GM12878 (cell line): Measurements from ENCODE around the gene SHC3. TPM values are rescaled to one million over a fixed set of nuclear protein-coding genes. Genes with fewer than 3 reads are reported as not detected.

ENCODE experiments used
- ATAC-seq: fragments of 200-7000 bp; cut with Tn5 transposase; 3 replicates; pipeline ENCODE4 v1.9.1; 2020; ENCODE audit warnings: mild to moderate bottlenecking, moderate library complexity
- BruUV-seq: library from RNA; stranded (reverse); fragments of 400-500 nt; replicated peaks from 2 replicates; lab custom pipeline; 2021; lab: Mats Ljungman, UMichigan
- CTCF ChIA-PET: fragments of 300-600 bp; sonication (Branson Sonifier 250); formaldehyde crosslinking; extraction: SDS; loops from one replicate; lab custom pipeline; 2021; ENCODE audit warnings: inconsistent platforms; lab: Yijun Ruan, JAX
- POLR2A ChIA-PET: fragments of 350-600 bp; formaldehyde crosslinking; extraction: SDS; loops from one replicate; lab custom pipeline; 2021; ENCODE audit warnings: inconsistent platforms; lab: Charles Lee
- RAD21 ChIA-PET: fragments of 300-600 bp; sonication (Branson Sonifier 250); formaldehyde crosslinking; loops from one replicate; lab custom pipeline; 2023; ENCODE audit warnings: antibody characterized with exemption; ENCODE audit not compliant: unreplicated experiment; lab: Charles Lee
- SMC1A ChIA-PET: fragments of 300-600 bp; sonication (Branson Sonifier 250); formaldehyde crosslinking; loops from one replicate; lab custom pipeline; 2023; ENCODE audit not compliant: unreplicated experiment, uncharacterized antibody; lab: Charles Lee
- DNase-seq: peaks from one replicate; pipeline ENCODE4 v3.0.0-alpha.2; 2011; ENCODE audit warnings: low read depth, low spot score
- FAIRE-seq: peaks from 3 replicates; lab custom pipeline; 2011; peaks lifted over from hg19 to GRCh38; lab: Jason Lieb, UNC
- H2AFZ ChIP-seq: 2 replicates; pipeline ENCODE4 v1.6.0; 2011; ENCODE audit warnings: low read depth, low read length, control low read depth; ENCODE audit not compliant: control insufficient read depth
- H3K27ac ChIP-seq: 2 replicates; pipeline ENCODE4 v1.5.1; 2011; ENCODE audit warnings: control low read depth; ENCODE audit not compliant: control insufficient read depth, insufficient read depth
- H3K27me3 ChIP-seq, 2 experiments: replicated peaks in 1 of 2; 2 replicates each; pipeline versions ENCODE4 v1.6.0 to v1.6.1; 2011; ENCODE audit warnings: low read length in 1 of 2; ENCODE audit not compliant: control insufficient read depth in 2 of 2, insufficient read depth in 2 of 2
- H3K36me3 ChIP-seq, 2 experiments: 2 replicates each; pipeline ENCODE4 v1.5.1; 2011; ENCODE audit warnings: low read length in 1 of 2; ENCODE audit not compliant: control insufficient read depth in 2 of 2, insufficient read depth in 2 of 2
- H3K4me1 ChIP-seq: 2 replicates; pipeline ENCODE4 v1.6.1; 2011; ENCODE audit warnings: mild to moderate bottlenecking, low read length, moderate library complexity, mixed read lengths; ENCODE audit not compliant: control insufficient read depth, insufficient read depth
- H3K4me2 ChIP-seq: 2 replicates; pipeline ENCODE4 v1.6.0; 2011; ENCODE audit warnings: control low read depth; ENCODE audit not compliant: control insufficient read depth, insufficient read depth
- H3K4me3 ChIP-seq: fragments of 200-600 bp; sonication (generic); 2 replicates; pipeline ENCODE4 v1.5.1; 2016
- H3K79me2 ChIP-seq: 2 replicates; pipeline ENCODE4 v1.6.0; 2011; ENCODE audit warnings: low read length; ENCODE audit not compliant: control insufficient read depth, insufficient read depth
- H3K9ac ChIP-seq: 2 replicates; pipeline ENCODE4 v1.8.0; 2011; ENCODE audit warnings: low read length, control low read depth, mixed read lengths; ENCODE audit not compliant: control insufficient read depth, insufficient read depth
- H3K9me3 ChIP-seq: replicated peaks from 3 replicates; pipeline ENCODE4 v1.5.1; 2011; ENCODE audit warnings: mild to moderate bottlenecking, low read length; ENCODE audit not compliant: control insufficient read depth, insufficient read depth
- H4K20me1 ChIP-seq: 2 replicates; pipeline ENCODE4 v1.6.0; 2011; ENCODE audit not compliant: control insufficient read depth, insufficient read depth
- CBX3 ChIP-seq: fragments of 200-600 bp; sonication (generic); IDR thresholded peaks from 2 replicates; pipeline ENCODE4 v1.6.1; 2016; ENCODE audit warnings: low read depth, borderline replicate concordance
- IKZF2 ChIP-seq, 2 experiments: fragments of 450-650 bp; IDR thresholded peaks; 2 replicates each; pipeline ENCODE4 v1.6.1; 2017; ENCODE audit warnings: mild to moderate bottlenecking in 2 of 2, moderate library complexity in 2 of 2
- IRF3 ChIP-seq: fragments of 450-650 bp; IDR thresholded peaks from 2 replicates; pipeline ENCODE4 v1.6.1; 2014; ENCODE audit warnings: mild to moderate bottlenecking
- NFXL1 ChIP-seq: fragments of 450-650 bp; IDR thresholded peaks from 2 replicates; pipeline ENCODE4 v1.6.1; 2017; ENCODE audit warnings: antibody characterized with exemption, mild to moderate bottlenecking, borderline replicate concordance
- NFYA ChIP-seq: IDR thresholded peaks from 2 replicates; pipeline ENCODE4 v1.6.1; 2011; ENCODE audit warnings: low read depth, mild to moderate bottlenecking, low read length, improper control_type of control experiment, borderline replicate concordance
- NR2F1 ChIP-seq: fragments of 450-650 bp; conservative IDR thresholded peaks from 2 replicates; pipeline ENCODE4 v1.6.1; 2017; ENCODE audit warnings: mild to moderate bottlenecking
- PBX3 ChIP-seq: IDR thresholded peaks from 2 replicates; pipeline ENCODE4 v1.6.1; 2011; ENCODE audit warnings: mild to moderate bottlenecking, low read depth, low read length, moderate library complexity; ENCODE audit not compliant: insufficient replicate concordance
- POLR2AphosphoS5 ChIP-seq: IDR thresholded peaks from 2 replicates; pipeline ENCODE4 v1.6.1; 2011; ENCODE audit warnings: mild to moderate bottlenecking, low read length, inconsistent platforms
- SUPT20H ChIP-seq: IDR thresholded peaks from 2 replicates; pipeline ENCODE4 v1.6.1; 2011; ENCODE audit warnings: low read depth, mild to moderate bottlenecking, low read length, moderate library complexity, borderline replicate concordance; ENCODE audit not compliant: control insufficient read depth
- ZBTB11 ChIP-seq: fragments of 450-650 bp; formaldehyde crosslinking; IDR thresholded peaks from 2 replicates; pipeline ENCODE4 v1.5.0; 2022; ENCODE audit warnings: mild to moderate bottlenecking, missing genetic modification characterization
- WGBS: methylation state at CpG from one replicate; pipeline ENCODE4 v1.1.6; 2016; ENCODE audit warnings: low lambda C conversion rate; ENCODE audit not compliant: insufficient replicate concordance, insufficient coverage; ENCODE audit errors: missing lambda C conversion rate; 5-methylcytosine and 5-hydroxymethylcytosine counted together
- in situ Hi-C: fragments of 300-500 bp; cut with MboI; formaldehyde crosslinking; loops from 9 replicates; pipeline ENCODE4 v1.14.3; 2018; ENCODE audit warnings: mixed read lengths
- intact Hi-C: fragments of 100-400 bp; cut with micrococcal nuclease; formaldehyde crosslinking; loops from one replicate; pipeline ENCODE4 v1.14.2; 2022; ENCODE audit not compliant: unreplicated experiment
- polyA plus RNA-seq, 11 experiments: library from polyadenylated mRNA; depleted of rRNA in 4 of 11; unstranded in 6 of 11; stranded (reverse) in 5 of 11; fragments of >200 nt; fragmentation: Nextera tagmentation in 4 of 11; fragmentation: Illumina TruSeq in 1 of 11; extraction: Ambion mirVana in 4 of 11; extraction: Trizol in 1 of 11; gene quantifications; 1 replicate in 1 of 11; 2 replicates in 10 of 11; pipeline versions ENCODE4 v1.2.1 to v1.2.3, GENCODE V29; 2011 to 2016; ENCODE audit warnings: inconsistent platforms in 2 of 11, missing spikeins in 2 of 11, low read depth in 1 of 11
- total RNA-seq, 4 experiments: library from RNA; depleted of rRNA in 3 of 4; stranded (reverse); fragments of >200 nt in 3 of 4; fragmentation: Illumina TruSeq in 1 of 4; extraction: Trizol in 1 of 4; gene quantifications; 2 replicates each; pipeline versions ENCODE4 v1.2.1 to v1.2.3, GENCODE V29; 2013 to 2021

Gene SHC3
- total and polyA plus RNA-seq, 10 of the 15 experiments (the other 5 are each of a cell fraction or from before 2014, with no cell fraction given), result 0.01 to 0.06 TPM; not detected in 8

- TF ChIP-seq SUPT20H (no peak), CBX3 (no peak), IRF3 (no peak), PBX3 (no peak), POLR2AphosphoS5 (no peak), NR2F1 (no peak), NFYA (no peak), NFXL1 (no peak), IKZF2 (IDR thresholded peaks at IDR 0.05) (no peak)
These were observed 44.9 kb upstream of the SHC3 start (continued) for GRCh38 chr9:89223396-89223977.

GRCh38 chr9:89219637-89220036 lies 41.0 kb upstream of the SHC3 start:
- no peak for TF ChIP-seq ZBTB11 (CRISPR knock-in tag)
- no TSS peak for BruUV-seq
- no peaks in the 10 kb centered on the region for H4K20me1 ChIP-seq
- no peak overlapping the region for H3K4me3 ChIP-seq
- no peak overlapping the region for H3K9ac ChIP-seq
- in situ Hi-C loops (no loop called here), intact Hi-C loops (no loop called here)
- no peak overlapping the region for H3K4me2 ChIP-seq
- no peak overlapping the region for H2AFZ ChIP-seq
- ChIA-PET SMC1A (no interaction called here), RAD21 (no interaction called here), POLR2A (no interaction called here), CTCF (interaction anchor here (0.7 kb wide), 1 partner anchor 42 kb away, joined by 3 read pairs; no protein-coding TSS in a partner anchor)
- no peaks in the 10 kb centered on the region for H3K9me3 ChIP-seq
- 12% methylated on average over 5 of the region's 5 CpGs for WGBS
- H3K79me2 ChIP-seq, result no peaks in the 10 kb centered on the region
- H3K4me1 ChIP-seq, result no peaks in the 10 kb centered on the region
- H3K36me3 ChIP-seq, result no peaks in the 10 kb centered on the region
- H3K27me3 ChIP-seq, result no peaks in the 10 kb centered on the region
- H3K27ac ChIP-seq, result no peak overlapping the region
- ATAC-seq (no peak), FAIRE-seq (no peak), DNase-seq (no peak)
